Naive B cell (primary cell): Measurements from ENCODE around the gene ZNF582. TPM values are rescaled to one million over a fixed set of nuclear protein-coding genes. Genes with fewer than 3 reads are reported as not detected.

Source experiments
- ATAC-seq, 2 donors: fragments of 150-1000 bp; cut with Tn5 transposase; 2 replicates each; pipeline ENCODE4 v1.10.0; 2021; ENCODE audit warnings: low read depth in 2 of 2, mild to moderate bottlenecking in 2 of 2, moderate library complexity in 2 of 2
- DNase-seq: peaks from one replicate; pipeline ENCODE4 v3.0.0; 2022
- H3K27ac Mint-ChIP-seq, 6 donors: one replicate each; pipeline ENCODE4 v1.8.0; 2020 to 2022; ENCODE audit warnings: mild to moderate bottlenecking in 6 of 6, mixed read lengths in 6 of 6, moderate library complexity in 5 of 6, inconsistent platforms in 2 of 6
- H3K27me3 Mint-ChIP-seq, 3 donors: one replicate each; pipeline ENCODE4 v1.8.0; 2021 to 2022; ENCODE audit warnings: mixed read lengths in 3 of 3, mild to moderate bottlenecking in 1 of 3
- H3K36me3 Mint-ChIP-seq, 2 donors: one replicate each; pipeline ENCODE4 v1.8.0; 2020 to 2022; ENCODE audit warnings: mixed read lengths in 2 of 2, inconsistent platforms in 1 of 2, mild to moderate bottlenecking in 1 of 2
- H3K4me1 Mint-ChIP-seq, 3 donors: one replicate each; pipeline ENCODE4 v1.8.0; 2020 to 2022; ENCODE audit warnings: mixed read lengths in 3 of 3, inconsistent platforms in 1 of 3, mild to moderate bottlenecking in 1 of 3, moderate library complexity in 1 of 3
- H3K4me3 Mint-ChIP-seq, 8 donors: one replicate each; pipeline ENCODE4 v1.8.0; 2020 to 2022; ENCODE audit warnings: mild to moderate bottlenecking in 8 of 8, mixed read lengths in 8 of 8, moderate library complexity in 8 of 8, inconsistent platforms in 2 of 8
- H3K9me3 Mint-ChIP-seq, 7 donors: one replicate each; pipeline ENCODE4 v1.8.0; 2020 to 2022; ENCODE audit warnings: mixed read lengths in 7 of 7, mild to moderate bottlenecking in 5 of 7, inconsistent platforms in 2 of 7, moderate library complexity in 1 of 7
- polyA plus RNA-seq, 6 donors: library from polyadenylated mRNA; unstranded; fragments of 300-500 nt; fragmentation: Illumina TruSeq; gene quantifications; one replicate each; pipeline ENCODE4 v1.2.3, GENCODE V29; 2021; ENCODE audit warnings: low read depth in 6 of 6

ZNF582 gene
- polyA plus RNA-seq, 6 donors from 2014 or later, result 6.3 to 8.6 (median 7.3) TPM

DNA sequence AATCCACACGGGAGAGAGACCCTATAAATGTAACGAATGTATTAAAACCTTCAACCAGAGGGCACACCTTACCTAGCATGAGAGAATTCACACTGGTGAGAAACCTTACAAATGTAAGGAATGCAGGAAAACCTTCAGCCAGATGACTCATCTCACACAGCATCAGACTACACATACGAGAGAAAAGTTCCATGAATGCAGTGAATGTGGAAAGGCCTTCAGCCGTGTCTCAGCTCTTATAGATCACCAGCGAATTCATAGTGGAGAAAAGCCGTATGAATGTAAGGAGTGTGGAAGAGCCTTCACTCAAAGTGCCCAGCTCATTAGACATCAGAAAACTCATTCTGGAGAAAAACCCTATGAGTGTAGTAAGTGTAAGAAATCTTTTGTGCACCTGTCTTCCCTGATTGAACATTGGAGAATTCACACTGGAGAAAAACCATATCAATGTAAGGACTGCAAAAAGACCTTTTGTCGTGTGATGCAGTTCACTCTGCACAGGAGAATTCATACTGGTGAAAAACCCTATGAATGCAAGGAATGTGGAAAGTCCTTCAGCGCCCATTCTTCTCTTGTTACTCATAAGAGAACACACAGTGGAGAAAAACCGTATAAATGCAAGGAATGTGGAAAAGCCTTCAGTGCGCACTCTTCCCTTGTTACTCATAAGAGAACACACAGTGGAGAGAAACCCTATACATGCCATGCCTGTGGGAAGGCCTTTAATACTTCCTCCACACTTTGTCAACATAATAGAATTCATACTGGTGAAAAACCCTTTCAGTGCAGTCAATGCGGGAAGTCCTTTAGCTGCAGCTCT is 16.0 kb downstream of the ZNF582 start:
- no peaks in the 10 kb centered on the region for H3K27me3 Mint-ChIP-seq
- peaks cover 0 to 4% (median 0%) of the 10 kb centered on the region in 3 donors for H3K4me1 Mint-ChIP-seq
- DNase-seq (no peak), ATAC-seq (no peak)
- H3K27ac Mint-ChIP-seq, result no peak overlapping the region
- peaks cover 59 to 68% of the 10 kb centered on the region in 2 donors for H3K36me3 Mint-ChIP-seq
- peaks cover 18 to 79% (median 60%) of the 10 kb centered on the region in 7 donors for H3K9me3 Mint-ChIP-seq
- no peak overlapping the region for H3K4me3 Mint-ChIP-seq

DNA sequence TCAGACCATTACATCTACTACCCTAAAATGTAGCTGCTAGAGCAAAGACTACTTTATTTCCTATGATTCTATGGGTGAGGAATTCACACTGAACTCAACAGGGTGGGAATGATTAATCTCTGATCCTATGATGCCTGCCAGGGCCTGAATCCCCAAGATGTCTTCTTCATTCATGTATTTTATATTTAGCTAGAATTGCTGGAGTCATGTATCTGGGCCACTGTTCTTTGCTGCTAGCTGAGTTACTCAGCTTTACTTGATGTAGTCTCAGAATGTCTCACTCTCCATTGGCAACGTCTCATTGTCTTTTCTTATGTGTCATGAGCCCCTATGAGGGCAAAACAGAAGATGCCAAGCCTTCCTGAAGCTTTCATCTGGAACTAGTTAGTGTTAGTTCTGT is 21.1 kb downstream of the ZNF582 start:
- ATAC-seq, result no peak
- no peak overlapping the region for H3K27ac Mint-ChIP-seq
- peaks cover 15 to 49% (median 39%) of the 10 kb centered on the region in 7 donors for H3K9me3 Mint-ChIP-seq
- peak overlapping the region in 1 of 8 donors; percentile 18 for H3K4me3 Mint-ChIP-seq
- peaks cover 20 to 32% (median 22%) of the 10 kb centered on the region in 3 donors for H3K4me1 Mint-ChIP-seq
- H3K36me3 Mint-ChIP-seq, result peaks cover 63 to 64% of the 10 kb centered on the region in 2 donors
- DNase-seq, result no peak
- H3K27me3 Mint-ChIP-seq, result no peaks in the 10 kb centered on the region

DNA sequence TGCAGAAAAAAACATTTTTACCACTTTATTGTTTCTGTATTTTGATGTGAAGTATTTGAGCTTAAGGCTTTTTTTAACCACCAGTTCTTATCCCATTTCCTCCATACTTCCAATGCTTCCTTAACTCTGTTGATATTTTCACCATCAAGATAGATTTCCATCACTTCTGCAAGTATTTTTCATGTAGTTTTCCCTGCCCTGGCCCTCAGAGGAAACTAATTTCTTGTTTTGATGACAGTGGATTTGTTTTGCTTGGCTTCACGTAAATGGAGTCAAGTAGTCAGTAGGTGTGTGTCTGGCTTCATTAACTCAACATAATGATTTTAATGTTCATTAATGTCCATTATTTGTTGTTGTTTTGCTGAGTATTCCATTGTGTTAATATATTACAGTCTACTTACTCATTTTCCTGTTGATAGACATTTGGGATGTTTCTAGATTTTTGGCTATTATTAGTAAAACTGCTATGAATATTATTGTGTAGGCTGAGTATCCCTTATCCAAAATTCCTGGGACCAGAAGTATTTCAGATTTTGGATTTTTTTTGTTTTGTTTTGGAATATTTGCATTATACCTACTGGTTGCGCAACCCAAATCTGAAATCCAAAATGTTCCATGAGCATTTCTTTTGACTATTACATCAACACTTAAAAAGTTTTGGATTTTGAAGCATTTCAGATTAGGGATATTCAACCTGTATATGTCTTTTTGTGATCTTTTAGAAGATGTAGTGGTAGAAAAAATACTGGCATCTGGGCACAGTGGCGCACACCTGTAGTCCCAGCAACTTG is 23.3 kb downstream of the ZNF582 start:
- Mint-ChIP-seq H3K27me3 (no peaks in the 10 kb centered on the region), H3K4me1 (peaks cover 22 to 32% (median 25%) of the 10 kb centered on the region in 3 donors), H3K27ac (peak overlapping the region in 3 of 6 donors; percentile 24 to 66 (median 66)), H3K36me3 (peaks cover 41 to 42% of the 10 kb centered on the region in 2 donors), H3K4me3 (peak overlapping the region in 6 of 8 donors; percentile 33 to 60 (median 52)), H3K9me3 (peaks cover 4 to 41% (median 32%) of the 10 kb centered on the region in 7 donors)
- DNase-seq (no peak), ATAC-seq (no peak)

DNA sequence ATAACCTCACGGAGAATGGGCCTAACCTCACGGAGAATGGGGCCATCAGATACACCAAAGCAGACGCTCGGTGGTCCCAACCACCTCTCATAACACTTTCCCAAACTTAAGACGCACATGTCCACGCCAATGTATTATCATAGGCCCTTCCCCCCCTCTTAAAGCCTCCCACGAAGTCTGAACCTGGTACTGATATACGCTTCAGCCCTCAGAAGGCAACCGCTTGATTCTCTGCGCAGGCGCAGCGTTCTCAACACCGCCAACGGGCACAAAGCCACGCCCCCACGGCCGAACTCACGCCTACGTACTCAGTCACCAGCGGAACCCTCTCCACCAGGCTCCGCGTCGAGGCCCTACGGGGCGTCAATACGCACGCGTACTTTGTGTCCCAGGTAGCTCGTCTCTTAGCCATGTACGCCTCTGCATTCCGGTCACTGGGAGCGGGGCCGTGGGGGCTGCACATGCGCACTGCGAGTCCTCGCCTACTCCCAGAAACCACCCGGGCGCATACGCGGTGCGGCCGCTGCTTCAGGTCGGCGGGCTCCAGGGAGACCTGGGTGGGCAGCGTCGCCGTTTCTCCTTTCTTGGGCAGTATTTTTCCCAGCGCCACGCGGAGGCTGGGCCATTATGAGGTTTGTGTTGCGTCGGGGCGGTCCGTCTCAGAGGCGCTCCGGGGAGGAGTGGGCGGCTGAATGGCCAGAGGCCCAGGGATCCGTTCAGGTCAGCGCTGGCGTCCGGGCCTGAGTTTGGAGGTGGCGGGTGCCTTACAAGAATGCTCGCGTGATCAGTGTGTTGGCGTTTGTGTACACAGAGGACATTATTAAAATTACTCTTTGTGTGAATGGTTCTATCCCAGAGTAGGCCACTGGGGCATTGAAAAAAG is 25.3 kb downstream of the ZNF582 start:
- ATAC-seq (peak; percentile 95 to 96), DNase-seq (peak; percentile 83)
- peak overlapping the region; percentile 93 to 98 (median 96) for H3K27ac Mint-ChIP-seq
- peaks cover 22 to 32% (median 25%) of the 10 kb centered on the region in 3 donors for H3K4me1 Mint-ChIP-seq
- H3K36me3 Mint-ChIP-seq, result peaks cover 26 to 32% of the 10 kb centered on the region in 2 donors
- H3K9me3 Mint-ChIP-seq, result peaks cover 13 to 46% (median 31%) of the 10 kb centered on the region in 7 donors
- H3K27me3 Mint-ChIP-seq, result no peaks in the 10 kb centered on the region
- peak overlapping the region; percentile 94 to 98 (median 96) for H3K4me3 Mint-ChIP-seq

DNA sequence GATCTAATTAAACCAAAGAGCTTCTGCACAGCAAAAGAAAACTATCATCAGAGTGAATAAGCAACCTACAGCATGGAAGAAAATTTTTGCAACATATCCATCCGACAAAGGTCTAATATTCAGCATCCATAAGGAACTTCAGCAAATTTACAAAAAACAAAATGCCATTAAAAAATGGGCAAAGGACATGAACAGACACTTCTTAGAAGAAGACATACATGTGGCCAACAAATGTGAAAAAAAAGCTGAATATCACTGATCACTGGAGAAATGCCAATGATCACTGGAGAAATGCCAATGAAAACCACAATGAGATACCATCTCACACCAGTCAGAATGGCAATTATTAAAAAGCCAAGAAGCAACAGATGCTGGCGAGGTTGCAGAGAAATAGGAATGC is 32.5 kb downstream of the ZNF582 start:
- Mint-ChIP-seq H3K4me1 (no peaks in the 10 kb centered on the region), H3K27ac (no peak overlapping the region), H3K4me3 (no peak overlapping the region), H3K27me3 (no peaks in the 10 kb centered on the region), H3K36me3 (peaks cover 41 to 43% of the 10 kb centered on the region in 2 donors), H3K9me3 (peaks cover 27 to 67% (median 46%) of the 10 kb centered on the region in 7 donors)
- DNase-seq, result no peak
- no peak for ATAC-seq

DNA sequence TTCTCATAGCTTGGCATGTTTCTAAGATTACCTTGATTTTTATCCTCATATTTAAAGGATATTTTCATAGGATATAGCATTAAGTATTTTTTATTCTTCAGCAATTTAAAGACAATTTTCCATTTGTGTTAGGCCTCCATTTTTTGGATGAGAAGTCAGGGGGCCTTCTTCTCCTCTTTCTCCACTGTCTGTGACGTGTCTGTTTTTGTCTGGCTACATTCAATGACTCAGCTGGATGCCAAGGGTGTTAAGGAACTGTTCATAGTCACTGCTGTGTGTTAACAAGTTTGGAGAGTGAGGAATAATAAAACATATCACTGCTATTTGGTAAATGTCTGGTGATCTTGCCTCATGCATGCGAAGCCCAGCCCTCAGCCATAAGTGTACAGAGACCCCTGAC is 36.4 kb downstream of the ZNF582 start:
- H3K27me3 Mint-ChIP-seq, result no peaks in the 10 kb centered on the region
- no peak for DNase-seq
- H3K4me1 Mint-ChIP-seq, result no peaks in the 10 kb centered on the region
- no peak for ATAC-seq
- H3K9me3 Mint-ChIP-seq, result peaks cover 16 to 38% (median 28%) of the 10 kb centered on the region in 7 donors
- peaks cover 28 to 36% of the 10 kb centered on the region in 2 donors for H3K36me3 Mint-ChIP-seq
- no peak overlapping the region for H3K27ac Mint-ChIP-seq
- H3K4me3 Mint-ChIP-seq, result no peak overlapping the region

DNA sequence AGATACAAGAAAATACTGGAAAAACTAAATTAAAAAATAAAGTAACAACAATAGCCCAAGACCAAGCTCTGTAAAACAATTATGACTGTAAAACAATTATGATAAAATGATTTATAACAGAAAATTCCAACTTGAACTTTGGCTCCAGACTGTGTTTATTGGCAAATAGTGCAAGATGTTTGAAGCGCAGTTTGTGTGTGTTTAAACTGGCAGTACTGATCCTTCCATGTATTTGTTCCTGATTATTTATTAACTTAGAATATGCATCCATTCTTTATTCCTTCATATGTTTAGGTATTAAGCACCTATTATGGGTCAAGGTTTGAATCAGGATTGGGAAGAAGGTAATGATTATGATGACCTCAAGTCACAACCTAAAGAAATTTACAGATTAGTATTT is 37.8 kb downstream of the ZNF582 start:
- Mint-ChIP-seq H3K27ac (no peak overlapping the region), H3K9me3 (peaks cover 12 to 26% (median 18%) of the 10 kb centered on the region in 7 donors), H3K4me1 (no peaks in the 10 kb centered on the region), H3K36me3 (peaks cover 20 to 26% of the 10 kb centered on the region in 2 donors), H3K27me3 (no peaks in the 10 kb centered on the region), H3K4me3 (no peak overlapping the region)
- no peak for ATAC-seq
- no peak for DNase-seq

DNA sequence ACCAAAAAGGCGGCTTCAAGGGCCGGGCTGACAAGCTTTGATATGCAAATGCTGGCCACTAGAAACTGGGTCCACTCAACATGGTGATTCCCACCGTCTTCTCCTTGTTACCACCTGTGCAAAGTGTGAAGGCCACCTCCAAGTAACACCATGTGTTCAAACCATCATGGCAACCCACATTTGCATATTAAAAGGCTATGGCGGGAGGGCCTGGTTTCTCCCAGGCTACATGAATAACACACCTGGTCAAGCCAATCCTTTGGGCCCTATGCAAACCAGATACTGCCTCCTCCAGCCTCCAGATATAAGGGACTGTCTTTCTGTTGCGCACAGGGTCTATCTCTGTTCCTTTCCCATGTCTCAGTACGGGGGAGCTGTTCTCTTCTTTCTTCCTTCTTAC is 42.1 kb downstream of the ZNF582 start:
- Mint-ChIP-seq H3K27me3 (no peaks in the 10 kb centered on the region), H3K4me3 (no peak overlapping the region), H3K9me3 (no peaks in the 10 kb centered on the region), H3K27ac (no peak overlapping the region), H3K36me3 (no peaks in the 10 kb centered on the region), H3K4me1 (peaks cover 0 to 6% (median 0%) of the 10 kb centered on the region in 3 donors)
- DNase-seq (no peak), ATAC-seq (no peak)

DNA sequence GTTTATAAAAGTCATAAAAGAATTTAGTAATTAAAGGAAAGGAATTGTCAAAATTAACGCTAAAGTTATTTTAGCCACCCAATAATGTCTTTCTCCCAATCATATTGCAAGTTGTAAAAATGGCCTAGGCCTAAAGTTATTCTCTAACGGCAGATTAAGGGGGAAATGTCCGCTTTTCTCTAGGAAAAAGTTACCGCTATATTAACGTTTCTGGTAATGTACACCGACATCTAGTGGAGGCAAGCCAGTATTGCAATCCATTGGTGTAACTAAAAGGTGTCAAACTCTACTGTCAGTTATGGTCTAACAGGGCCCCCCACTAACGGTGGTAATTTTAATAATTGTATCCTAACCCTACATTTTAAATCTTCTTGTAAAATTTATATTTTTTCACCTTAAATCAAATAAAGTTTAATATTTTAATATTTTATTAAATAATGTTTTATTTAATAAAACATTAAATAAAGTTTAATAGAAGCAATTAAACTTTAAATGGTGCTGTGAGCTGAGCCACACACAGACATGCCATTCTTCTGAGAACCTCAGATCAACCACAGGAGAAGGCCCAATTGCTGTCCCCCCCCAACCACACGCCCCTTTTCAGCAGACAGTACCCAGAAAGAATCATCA is 42.8 kb downstream of the ZNF582 start:
- no peaks in the 10 kb centered on the region for H3K9me3 Mint-ChIP-seq
- H3K36me3 Mint-ChIP-seq, result no peaks in the 10 kb centered on the region
- peaks cover 0 to 6% (median 0%) of the 10 kb centered on the region in 3 donors for H3K4me1 Mint-ChIP-seq
- DNase-seq (peak; percentile 43), ATAC-seq (peak; percentile 45 to 47)
- H3K4me3 Mint-ChIP-seq, result no peak overlapping the region
- H3K27me3 Mint-ChIP-seq, result no peaks in the 10 kb centered on the region
- no peak overlapping the region for H3K27ac Mint-ChIP-seq

DNA sequence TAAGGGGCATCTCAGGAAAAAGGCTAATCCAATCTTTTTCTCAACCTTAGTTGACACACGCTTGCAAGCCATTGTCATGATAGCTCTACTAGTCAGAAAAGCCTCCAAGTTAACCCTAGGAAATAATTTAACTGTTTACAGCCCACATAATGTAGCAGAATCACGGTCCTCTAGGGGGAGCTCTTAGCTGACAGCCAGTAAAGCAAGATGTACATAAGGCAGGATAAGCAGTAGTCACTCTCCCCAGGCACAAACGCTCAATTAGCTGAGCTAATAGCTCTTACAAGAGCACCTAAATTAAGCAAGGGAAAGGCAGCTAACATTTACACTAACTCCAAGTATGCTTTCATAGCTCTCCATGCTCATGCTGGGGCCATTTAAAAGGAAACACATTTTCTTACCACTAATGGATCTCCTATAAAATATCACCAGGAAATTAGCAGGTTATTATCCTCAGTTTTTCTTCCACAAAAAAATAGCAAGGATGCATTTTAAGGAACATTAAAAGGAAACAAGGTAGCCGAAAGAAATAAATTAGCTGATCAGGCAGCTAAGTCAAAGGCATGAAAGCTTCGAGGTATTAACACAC is 45.0 kb downstream of the ZNF582 start:
- H3K27me3 Mint-ChIP-seq, result peaks cover 0 to 2% (median 0%) of the 10 kb centered on the region in 3 donors
- no peak for DNase-seq
- peaks cover 0 to 6% (median 0%) of the 10 kb centered on the region in 3 donors for H3K4me1 Mint-ChIP-seq
- no peak for ATAC-seq
- H3K9me3 Mint-ChIP-seq, result no peaks in the 10 kb centered on the region
- H3K36me3 Mint-ChIP-seq, result no peaks in the 10 kb centered on the region
- no peak overlapping the region for H3K4me3 Mint-ChIP-seq
- H3K27ac Mint-ChIP-seq, result peak overlapping the region in 1 of 6 donors; percentile 54

DNA sequence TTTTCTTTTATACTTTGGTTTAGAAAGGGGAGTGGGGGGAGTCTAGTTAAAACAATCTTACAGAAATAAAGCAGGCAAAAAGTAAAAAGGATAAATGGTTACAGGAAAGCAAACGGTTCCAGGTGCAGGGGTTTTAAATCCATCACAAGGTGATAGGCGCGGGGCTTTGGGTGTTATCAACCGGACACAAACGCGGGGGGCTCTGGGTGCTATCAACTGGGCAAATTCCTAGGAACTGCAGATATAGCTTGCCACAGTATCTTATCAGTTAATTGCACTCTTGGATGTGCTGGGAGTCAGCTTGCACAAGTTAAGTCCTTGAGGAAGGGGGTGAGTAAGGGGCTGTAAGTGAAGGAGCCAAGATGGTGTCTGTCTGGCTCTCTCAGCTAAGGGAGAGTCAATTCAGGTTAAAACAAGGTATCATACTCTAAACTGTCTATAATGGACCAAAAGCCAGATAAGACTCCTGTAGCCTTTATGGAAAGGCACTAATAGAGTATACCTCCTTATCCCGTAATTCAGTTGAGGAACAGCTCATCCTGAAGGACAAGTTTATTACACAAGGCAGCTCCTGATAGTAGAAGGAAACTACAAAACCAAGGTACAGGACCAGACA is 46.1 kb downstream of the ZNF582 start:
- H3K9me3 Mint-ChIP-seq, result peaks cover 0 to 9% (median 7%) of the 10 kb centered on the region in 7 donors
- H3K27me3 Mint-ChIP-seq, result peaks cover 4 to 13% (median 6%) of the 10 kb centered on the region in 3 donors
- H3K4me3 Mint-ChIP-seq, result no peak overlapping the region
- H3K27ac Mint-ChIP-seq, result no peak overlapping the region
- no peak for ATAC-seq
- peaks cover 7 to 8% of the 10 kb centered on the region in 2 donors for H3K36me3 Mint-ChIP-seq
- DNase-seq, result no peak
- peaks cover 0 to 6% (median 0%) of the 10 kb centered on the region in 3 donors for H3K4me1 Mint-ChIP-seq

DNA sequence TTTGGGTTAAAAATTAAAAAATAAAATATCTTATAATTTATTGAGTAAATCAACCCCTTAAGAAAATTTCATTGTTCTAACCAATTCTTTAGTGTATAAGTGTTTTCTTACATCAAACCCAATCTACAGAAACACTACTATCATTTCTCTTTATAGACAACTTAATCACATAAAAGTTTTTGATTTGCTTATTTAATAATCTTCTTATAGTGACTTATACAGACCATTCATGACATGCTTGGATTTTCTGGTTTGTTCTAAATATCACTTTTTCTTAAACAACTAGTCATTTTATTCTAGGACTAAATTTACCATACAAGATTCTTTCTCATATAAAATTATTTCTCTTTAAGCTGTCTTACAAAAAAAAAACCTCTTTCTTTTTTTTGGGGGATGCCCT is 51.4 kb downstream of the ZNF582 start:
- Mint-ChIP-seq H3K27me3 (peaks cover 4 to 26% (median 6%) of the 10 kb centered on the region in 3 donors), H3K9me3 (peaks cover 0 to 22% (median 15%) of the 10 kb centered on the region in 7 donors), H3K4me3 (no peak overlapping the region), H3K36me3 (peaks cover 7 to 8% of the 10 kb centered on the region in 2 donors), H3K27ac (no peak overlapping the region), H3K4me1 (no peaks in the 10 kb centered on the region)
- ATAC-seq (no peak), DNase-seq (no peak)
